Small intestine (tissue), 16 donors: ENCODE results near the gene OR2T2. TPM values are rescaled to one million over a fixed set of nuclear protein-coding genes. Genes with fewer than 3 reads are reported as not detected.
"Not testable (repeated sequence)": the region's sequence is repeated elsewhere in the genome, so short reads cannot be mapped to it uniquely, and the experiment has no call there.

Experiments
- DNase-seq, 2 donors: peaks; one replicate each; pipeline versions ENCODE4 v3.0.0 to v3.0.0-alpha.2; 2013
- FAIRE-seq: peaks from 2 replicates; lab custom pipeline; 2012; peaks lifted over from hg19 to GRCh38; lab: Jason Lieb, UNC
- H3K27ac ChIP-seq, 3 donors: one replicate each; pipeline ENCODE4 v1.5.1; 2013; ENCODE audit warnings: low read length in 2 of 3, mild to moderate bottlenecking in 2 of 3, control low read depth in 1 of 3, inconsistent platforms in 1 of 3, low read depth in 1 of 3, moderate library complexity in 1 of 3
- H3K27me3 ChIP-seq, 3 donors: one replicate each; pipeline ENCODE4 v1.6.1; 2013; ENCODE audit warnings: low read length in 3 of 3, inconsistent platforms in 1 of 3; ENCODE audit not compliant: control insufficient read depth in 3 of 3, insufficient read depth in 3 of 3
- H3K36me3 ChIP-seq, 3 donors: one replicate each; pipeline ENCODE4 v1.6.1; 2013; ENCODE audit warnings: low read length in 3 of 3, inconsistent platforms in 1 of 3, low read depth in 1 of 3, mild to moderate bottlenecking in 1 of 3, moderate library complexity in 1 of 3; ENCODE audit not compliant: control insufficient read depth in 3 of 3, insufficient read depth in 2 of 3
- H3K4me1 ChIP-seq, 3 donors: one replicate each; pipeline ENCODE4 v1.6.1; 2013; ENCODE audit warnings: low read length in 2 of 3, inconsistent platforms in 1 of 3, low read depth in 1 of 3, mild to moderate bottlenecking in 1 of 3, moderate library complexity in 1 of 3; ENCODE audit not compliant: control insufficient read depth in 3 of 3, insufficient read depth in 2 of 3
- H3K4me3 ChIP-seq, 3 donors: one replicate each; pipeline ENCODE4 v1.5.1; 2013; ENCODE audit warnings: low read length in 3 of 3, control low read depth in 1 of 3, inconsistent platforms in 1 of 3, low read depth in 1 of 3, mild to moderate bottlenecking in 1 of 3, moderate library complexity in 1 of 3
- H3K9me3 ChIP-seq, 2 donors: one replicate each; pipeline ENCODE4 v1.6.1; 2013; ENCODE audit warnings: low read depth in 1 of 2, low read length in 1 of 2; ENCODE audit not compliant: control insufficient read depth in 2 of 2, insufficient read depth in 1 of 2
- WGBS, 3 donors: extraction: QIAGEN DNeasy Blood & Tissue Kit; methylation state at CpG; one replicate each; pipeline ENCODE4 v1.1.7; 2013; 5-methylcytosine and 5-hydroxymethylcytosine counted together
- long read RNA-seq, 10 donors: transcript quantifications; one replicate each; lab custom pipeline, GENCODE V29; 2026
- polyA plus RNA-seq, 4 donors: library from polyadenylated mRNA; stranded (reverse) in 3 of 4; unstranded in 1 of 4; fragments of 200-250 nt in 3 of 4; fragments of 120-200 nt in 1 of 4; gene quantifications; one replicate each; pipeline versions ENCODE4 v1.2.1 to v1.2.3, GENCODE V29; 2013
- donor health status: healthy with polysubstance abuse.
- donor health status: control.
- donor health status: control.
- donor health status: Bipolar disorder and iron deficiency.
- donor health status: healthy.

OR2T2 gene
- polyA plus RNA-seq: not detected
- long read RNA-seq, donor 1: 0 reads
- long read RNA-seq, donor 2: 0 reads
- long read RNA-seq, donor 3: 0 reads
- long read RNA-seq, donor 4: 0 reads
- long read RNA-seq, donor 5: 0 reads
- long read RNA-seq, donor 6: 0 reads
- long read RNA-seq, donor 7: 0 reads
- long read RNA-seq, donor 8: 0 reads
- long read RNA-seq, donor 9: 0 reads
- long read RNA-seq, donor 10: 0 reads

- not testable (repeated sequence) for H3K27ac ChIP-seq, FAIRE-seq, H3K9me3 ChIP-seq, H3K4me3 ChIP-seq, H3K27me3 ChIP-seq, DNase-seq, H3K36me3 ChIP-seq, H3K4me1 ChIP-seq
- no CpG with 5 or more reads among the region's 2 CpGs for WGBS, 3 donors
Observed at GRCh38 chr1:248445399-248445798, at the start of gene OR2T2. OR2T2 (plus strand) TSS chr1:248445637; CDS start chr1:248452798, 7,161 bp downstream.

- Histone ChIP-seq H3K4me3 (no peak within 1 kb of the TSS), H3K27me3 (no peaks in the 10 kb centered on the region), H3K9me3 (peaks cover 0 to 17% of the 10 kb centered on the region in 2 donors), H3K4me1 (no peaks in the 10 kb centered on the region), H3K36me3 (no peaks in the 10 kb centered on the region), H3K27ac (no peak within 1 kb of the TSS)
- 63 to 73% (median 68%) methylated on average over 3 of the region's 3 CpGs for WGBS, 3 donors
- no peak for DNase-seq
- FAIRE-seq: no peak
Observed at GRCh38 chr1:248402748-248403147, 42.7 kb upstream of the OR2T2 start, which contains the start of gene OR2T1. OR2T1 (plus strand) TSS chr1:248403048; CDS start chr1:248406148, 3,100 bp downstream.

- H3K36me3 ChIP-seq: no peaks in the 10 kb centered on the region
- DNase-seq (peak in 1 of 2 donors; percentile 18), FAIRE-seq (no peak)
- H3K4me3 ChIP-seq: no peak overlapping the region
- peaks cover 0 to 19% of the 10 kb centered on the region in 2 donors for H3K9me3 ChIP-seq
- 88 to 92% (median 89%) methylated on average over 6 of the region's 6 CpGs for WGBS, 3 donors
- H3K27ac ChIP-seq: no peak overlapping the region
- no peaks in the 10 kb centered on the region for H3K4me1 ChIP-seq
- H3K27me3 ChIP-seq: no peaks in the 10 kb centered on the region
Observed at GRCh38 chr1:248404024-248404423, 41.4 kb upstream of the OR2T2 start.

- FAIRE-seq (no peak), DNase-seq (no peak)
- Histone ChIP-seq H3K4me3 (no peak overlapping the region), H3K27ac (no peak overlapping the region), H3K36me3 (no peaks in the 10 kb centered on the region), H3K9me3 (peaks cover 0 to 26% of the 10 kb centered on the region in 2 donors), H3K27me3 (no peaks in the 10 kb centered on the region), H3K4me1 (no peaks in the 10 kb centered on the region)
- WGBS, 3 donors: 62 to 71% (median 69%) methylated on average over 8 of the region's 8 CpGs
Observed at GRCh38 chr1:248406721-248407692, 38.4 kb upstream of the OR2T2 start.

- Histone ChIP-seq H3K9me3 (peaks cover 0 to 30% of the 10 kb centered on the region in 2 donors), H3K36me3 (no peaks in the 10 kb centered on the region), H3K27me3 (no peaks in the 10 kb centered on the region), H3K4me1 (no peaks in the 10 kb centered on the region), H3K4me3 (no peak overlapping the region), H3K27ac (no peak overlapping the region)
- no peak for FAIRE-seq
- no peak for DNase-seq
- WGBS, 3 donors: 50 to 61% (median 52%) methylated on average over 3 of the region's 3 CpGs
Observed at GRCh38 chr1:248416226-248416625, 29.2 kb upstream of the OR2T2 start.

GRCh38 chr1:248417854-248418253 is 27.6 kb upstream of the OR2T2 start:
- DNase-seq (no peak), FAIRE-seq (no peak)
- 63 to 82% (median 76%) methylated on average over 2 of the region's 2 CpGs for WGBS, 3 donors

GRCh38 chr1:248421384-248421783 is 24.1 kb upstream of the OR2T2 start:
- DNase-seq (no peak), FAIRE-seq (peak; percentile 97)
- no peaks in the 10 kb centered on the region for H3K4me1 ChIP-seq
- no peak overlapping the region for H3K4me3 ChIP-seq
- no peak overlapping the region for H3K27ac ChIP-seq
- no peaks in the 10 kb centered on the region for H3K27me3 ChIP-seq
- no peaks in the 10 kb centered on the region for H3K36me3 ChIP-seq
- peaks cover 0 to 26% of the 10 kb centered on the region in 2 donors for H3K9me3 ChIP-seq
- 0 to 18% (median 3%) methylated on average over 1 of the region's 1 CpG for WGBS, 3 donors

More at GRCh38 chr1:248417854-248418253, 27.6 kb upstream of the OR2T2 start:
- no peaks in the 10 kb centered on the region for H3K4me1 ChIP-seq
- H3K9me3 ChIP-seq: peaks cover 0 to 25% of the 10 kb centered on the region in 2 donors
- no peaks in the 10 kb centered on the region for H3K36me3 ChIP-seq
- no peak overlapping the region for H3K4me3 ChIP-seq
- H3K27me3 ChIP-seq: no peaks in the 10 kb centered on the region
- no peak overlapping the region for H3K27ac ChIP-seq

- not testable (repeated sequence) for H3K4me3 ChIP-seq, H3K4me1 ChIP-seq, H3K27me3 ChIP-seq, H3K36me3 ChIP-seq, H3K27ac ChIP-seq, FAIRE-seq, H3K9me3 ChIP-seq, DNase-seq
- 45 to 53% (median 49%) methylated on average over 3 of the region's 3 CpGs for WGBS, 3 donors
Observed at GRCh38 chr1:248427526-248428191, 17.8 kb upstream of the OR2T2 start.
